Left ventricle myocardium inferior (tissue), 1 donor: ENCODE results near the gene KCNG2. TPM values are rescaled to one million over a fixed set of nuclear protein-coding genes. Genes with fewer than 3 reads are reported as not detected.

Source experiments
- DNase-seq: peaks from one replicate; pipeline ENCODE4 v3.0.0-alpha.2; 2020
- H3K27ac ChIP-seq: fragments of 200-600 bp; replicated peaks from 2 replicates; pipeline ENCODE4 v1.8.0; 2021
- H3K27me3 ChIP-seq: fragments of 200-600 bp; 2 replicates; pipeline ENCODE4 v1.8.0; 2021; ENCODE audit warnings: low read depth
- H3K36me3 ChIP-seq: fragments of 200-600 bp; 2 replicates; pipeline ENCODE4 v1.8.0; 2021
- H3K4me1 ChIP-seq: fragments of 200-600 bp; 2 replicates; pipeline ENCODE4 v1.8.0; 2021
- H3K4me3 ChIP-seq: fragments of 200-600 bp; 2 replicates; pipeline ENCODE4 v1.8.0; 2021; ENCODE audit warnings: mild to moderate bottlenecking, moderate library complexity
- H3K9me3 ChIP-seq: fragments of 200-600 bp; replicated peaks from 2 replicates; pipeline ENCODE4 v1.8.0; 2021
- intact Hi-C: fragments of 100-400 bp; cut with micrococcal nuclease; formaldehyde crosslinking; loops from one replicate; pipeline ENCODE4 v1.11.0; 2022
- total RNA-seq: library from RNA; stranded (reverse); fragmentation: NEBNext Ultra II Directional; extraction: Animal tissue kit (Norgen Biotek cat#: 25700); gene quantifications from one replicate; pipeline ENCODE4 v1.2.1, GENCODE V29; 2021
- TF ChIP-seq, protein P1 (sequence below): fragments of 200-600 bp; IDR thresholded peaks from 2 replicates; pipeline ENCODE4 v1.8.0; 2021; ENCODE audit warnings: antibody characterized with exemption, mild to moderate bottlenecking, borderline replicate concordance
- donor health status: DM: no; HTN: yes; CAD: no; lungs with severe emphysema.

Gene KCNG2
- total RNA-seq, 1 donor from 2014 or later, result not detected

DNA sequence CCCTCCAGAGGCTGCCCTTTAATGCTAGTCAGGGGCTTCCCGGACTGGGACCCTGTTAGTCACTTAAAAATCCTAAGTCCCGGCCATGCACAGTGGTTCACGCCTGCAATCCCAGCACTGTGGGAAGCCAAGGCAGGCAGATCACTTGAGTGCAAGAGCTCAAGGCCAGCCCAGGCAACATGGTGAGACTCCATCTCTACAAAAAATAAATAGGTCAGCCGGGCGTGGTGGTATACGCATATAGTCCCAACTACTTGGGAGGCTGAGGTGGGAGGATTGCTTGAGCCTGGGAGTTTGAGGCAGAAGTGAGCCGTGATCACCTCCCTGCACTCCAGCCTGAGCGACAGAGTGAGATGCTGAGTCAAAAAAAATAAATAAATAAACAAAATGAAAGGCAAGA is 17.2 kb upstream of the KCNG2 start:
- Histone ChIP-seq H3K9me3 (no peaks in the 10 kb centered on the region), H3K4me3 (no peak overlapping the region), H3K36me3 (no peaks in the 10 kb centered on the region), H3K27ac (no peak overlapping the region), H3K4me1 (no peaks in the 10 kb centered on the region), H3K27me3 (peaks cover 76% of the 10 kb centered on the region)
- DNase-seq, result no peak
- TF ChIP-seq, protein P1, sequence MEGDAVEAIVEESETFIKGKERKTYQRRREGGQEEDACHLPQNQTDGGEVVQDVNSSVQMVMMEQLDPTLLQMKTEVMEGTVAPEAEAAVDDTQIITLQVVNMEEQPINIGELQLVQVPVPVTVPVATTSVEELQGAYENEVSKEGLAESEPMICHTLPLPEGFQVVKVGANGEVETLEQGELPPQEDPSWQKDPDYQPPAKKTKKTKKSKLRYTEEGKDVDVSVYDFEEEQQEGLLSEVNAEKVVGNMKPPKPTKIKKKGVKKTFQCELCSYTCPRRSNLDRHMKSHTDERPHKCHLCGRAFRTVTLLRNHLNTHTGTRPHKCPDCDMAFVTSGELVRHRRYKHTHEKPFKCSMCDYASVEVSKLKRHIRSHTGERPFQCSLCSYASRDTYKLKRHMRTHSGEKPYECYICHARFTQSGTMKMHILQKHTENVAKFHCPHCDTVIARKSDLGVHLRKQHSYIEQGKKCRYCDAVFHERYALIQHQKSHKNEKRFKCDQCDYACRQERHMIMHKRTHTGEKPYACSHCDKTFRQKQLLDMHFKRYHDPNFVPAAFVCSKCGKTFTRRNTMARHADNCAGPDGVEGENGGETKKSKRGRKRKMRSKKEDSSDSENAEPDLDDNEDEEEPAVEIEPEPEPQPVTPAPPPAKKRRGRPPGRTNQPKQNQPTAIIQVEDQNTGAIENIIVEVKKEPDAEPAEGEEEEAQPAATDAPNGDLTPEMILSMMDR, result no peak
- intact Hi-C loops, result no loop called here

DNA sequence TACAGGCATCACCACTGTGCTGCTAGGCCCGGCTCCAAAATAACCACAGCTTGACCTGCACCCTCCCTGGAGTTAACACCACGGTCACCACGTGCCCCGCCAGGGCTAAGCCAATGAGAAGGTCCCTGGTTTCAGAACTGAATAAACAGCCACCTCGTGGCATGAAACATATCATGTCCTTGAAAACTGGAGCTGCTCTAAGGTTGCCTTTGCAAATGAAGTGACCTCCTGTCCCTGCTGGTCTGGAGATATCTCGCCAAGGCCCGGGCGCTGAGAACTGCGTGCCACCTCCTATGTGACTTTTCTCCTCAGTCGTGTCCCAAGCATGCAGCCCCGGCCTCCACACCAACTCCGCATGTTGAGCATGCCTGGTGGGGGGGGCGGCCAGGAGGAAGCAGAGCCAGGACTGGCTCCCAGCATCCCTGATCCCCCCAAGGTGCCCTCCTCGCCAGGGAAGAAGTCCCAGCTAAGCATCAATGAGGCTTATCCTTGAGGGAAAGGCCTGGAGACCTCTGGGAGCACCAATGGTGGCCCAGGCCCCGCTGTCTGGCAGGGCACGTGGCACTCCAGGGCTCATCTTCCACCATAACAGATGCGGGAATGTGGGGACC is 16.3 kb upstream of the KCNG2 start:
- intact Hi-C loops, result no loop called here
- peaks cover 76% of the 10 kb centered on the region for H3K27me3 ChIP-seq
- TF ChIP-seq, protein P1, result no peak
- no peaks in the 10 kb centered on the region for H3K4me1 ChIP-seq
- no peaks in the 10 kb centered on the region for H3K9me3 ChIP-seq
- no peak overlapping the region for H3K27ac ChIP-seq
- no peak overlapping the region for H3K4me3 ChIP-seq
- DNase-seq, result no peak
- H3K36me3 ChIP-seq, result no peaks in the 10 kb centered on the region

DNA sequence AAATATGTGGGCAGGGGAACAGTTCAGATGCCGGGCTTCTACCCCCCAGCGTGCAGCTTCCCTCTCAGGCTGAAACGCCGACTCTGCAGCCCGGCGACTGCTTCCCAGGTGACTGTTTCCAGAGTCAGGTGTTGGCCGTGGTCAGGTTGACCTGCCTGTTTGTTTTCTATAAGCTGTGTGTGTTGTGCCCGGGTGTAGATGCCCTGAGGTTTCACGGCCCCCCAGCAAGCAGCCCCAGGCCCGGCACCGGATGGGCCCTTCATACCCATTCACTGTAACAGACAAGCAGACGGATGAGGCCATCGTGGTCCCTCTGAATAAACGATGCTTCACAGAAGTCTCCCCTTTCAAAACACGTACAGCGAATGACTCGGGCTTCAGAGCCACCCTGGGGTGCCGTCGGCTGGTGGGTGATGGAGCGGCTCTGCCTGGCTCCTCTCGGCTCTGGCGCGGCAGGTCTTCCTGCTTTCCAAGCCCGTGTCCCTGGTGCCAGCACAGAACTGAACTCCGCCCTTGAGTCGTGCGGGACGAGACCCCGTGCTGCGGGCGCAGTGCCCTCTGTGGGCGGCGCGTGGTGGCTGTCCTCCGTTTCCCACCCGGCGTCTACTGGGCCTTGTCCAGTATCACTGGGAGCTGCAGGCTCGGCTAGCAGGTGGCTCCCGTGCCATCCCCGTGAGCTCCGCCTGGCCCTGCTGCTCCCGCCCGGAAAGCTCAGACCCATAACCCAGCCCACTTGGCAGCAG is 15.0 kb upstream of the KCNG2 start:
- Histone ChIP-seq H3K4me3 (no peak overlapping the region), H3K9me3 (no peaks in the 10 kb centered on the region), H3K36me3 (no peaks in the 10 kb centered on the region), H3K4me1 (peaks cover 2% of the 10 kb centered on the region), H3K27ac (no peak overlapping the region), H3K27me3 (peaks cover 76% of the 10 kb centered on the region)
- no peak for DNase-seq
- intact Hi-C loops, result no loop called here
- TF ChIP-seq, protein P1, result no peak

DNA sequence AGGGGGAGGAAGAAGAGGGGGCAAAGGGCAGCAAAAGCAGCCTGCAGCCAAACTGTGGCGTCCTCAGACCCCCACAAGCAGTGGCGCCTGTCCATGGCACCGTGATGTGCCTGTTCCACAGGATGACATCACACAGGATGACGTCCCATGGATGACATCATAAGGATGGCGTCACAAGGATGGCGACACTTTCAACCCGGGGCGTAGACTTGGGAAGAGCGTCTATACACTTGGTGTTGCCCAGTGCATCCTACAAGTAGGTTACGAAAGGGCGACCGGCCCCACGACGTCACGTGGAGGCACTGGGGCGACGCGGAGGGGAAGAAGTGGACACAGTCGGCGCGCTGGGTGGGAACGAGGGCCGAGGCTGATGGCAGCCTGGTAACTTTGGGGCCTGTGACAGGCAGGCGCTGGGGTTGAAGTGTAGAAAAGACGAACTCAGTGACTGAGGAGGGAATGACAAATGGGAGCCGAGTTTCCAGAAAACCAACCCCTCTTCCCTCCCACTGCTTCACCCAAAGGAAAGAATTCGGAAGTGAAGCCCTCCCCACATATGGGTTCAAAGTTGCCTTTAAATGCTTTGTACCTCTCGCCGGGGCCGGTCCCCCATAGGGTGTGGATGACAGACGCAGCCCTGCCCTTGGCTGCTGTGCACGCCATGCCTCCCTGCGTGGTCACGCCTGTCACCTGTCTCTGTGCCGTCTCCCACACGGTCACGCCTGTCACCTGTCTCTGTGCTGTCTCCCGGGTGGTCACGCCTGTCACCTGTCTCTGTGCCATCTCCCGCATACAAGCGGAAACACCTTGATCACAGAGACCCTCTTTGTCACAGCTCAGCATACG is 13.4 kb upstream of the KCNG2 start:
- Histone ChIP-seq H3K27ac (no peak overlapping the region), H3K27me3 (peaks cover 76% of the 10 kb centered on the region), H3K36me3 (no peaks in the 10 kb centered on the region), H3K4me3 (no peak overlapping the region), H3K4me1 (peaks cover 10% of the 10 kb centered on the region), H3K9me3 (no peaks in the 10 kb centered on the region)
- DNase-seq, result no peak
- intact Hi-C loops, result no loop called here
- TF ChIP-seq, protein P1, result no peak

DNA sequence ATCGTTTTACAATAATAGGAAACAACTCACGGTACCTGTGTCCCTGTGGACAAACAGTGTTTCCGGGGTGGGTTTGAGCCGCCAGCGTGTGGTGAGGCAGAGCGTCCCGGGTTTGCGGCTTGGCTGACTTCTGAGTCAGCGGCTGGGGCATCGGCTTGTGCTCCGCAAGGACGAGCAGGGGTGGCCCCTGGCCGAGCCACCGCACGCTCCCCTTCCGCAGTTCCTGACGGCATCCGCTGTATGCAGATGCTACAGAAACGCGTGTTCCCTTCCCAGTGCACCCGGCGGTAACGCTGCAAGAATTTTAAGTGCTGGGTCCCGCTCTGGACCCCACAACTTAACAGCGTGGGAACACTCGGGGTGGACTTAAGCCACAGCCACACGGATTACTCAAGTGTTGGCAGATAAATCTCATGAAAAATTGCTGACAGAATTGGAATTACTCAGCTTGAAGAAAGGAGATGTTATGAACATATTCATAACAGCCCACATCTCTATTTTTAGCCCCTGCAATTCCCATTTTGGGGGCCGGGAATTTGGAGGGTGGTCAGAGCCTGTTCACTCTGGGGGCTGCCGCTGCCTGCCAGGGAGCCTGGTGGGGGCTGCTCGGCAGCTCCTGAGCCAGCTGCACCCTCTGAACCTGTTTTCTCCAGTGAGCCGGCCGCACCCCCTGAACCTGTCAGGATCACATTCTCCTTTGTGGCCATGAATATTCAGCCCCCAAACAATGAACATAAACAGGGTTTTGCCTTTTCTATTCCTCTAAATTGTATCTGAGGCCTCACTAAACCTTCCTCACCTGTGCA is 12.6 kb upstream of the KCNG2 start:
- Histone ChIP-seq H3K27me3 (peaks cover 79% of the 10 kb centered on the region), H3K4me1 (peaks cover 10% of the 10 kb centered on the region), H3K36me3 (no peaks in the 10 kb centered on the region), H3K4me3 (no peak overlapping the region), H3K27ac (no peak overlapping the region), H3K9me3 (no peaks in the 10 kb centered on the region)
- DNase-seq, result no peak
- intact Hi-C loops, result no loop called here
- TF ChIP-seq, protein P1, result no peak
